A549 (cell line): Measurements from ENCODE around the gene ARMS2.

Experiments used
- BHLHE40 ChIP-seq: IDR thresholded peaks from 2 replicates; pipeline ENCODE4 v1.6.1; 2012; ENCODE audit warnings: low read depth, low read length, inconsistent platforms
- CTCF ChIP-seq: fragments of >200 bp; sonication (Bioruptor Twin); formaldehyde crosslinking; IDR thresholded peaks from 3 replicates; pipeline ENCODE4 v1.5.1; 2016
- JUN ChIP-seq, 2 experiments: fragments of >200 bp; sonication (Bioruptor Twin); formaldehyde crosslinking; IDR thresholded peaks; 2 replicates in 1 of 2; 3 replicates in 1 of 2; pipeline ENCODE4 v1.6.1; 2016 to 2017
- MYC ChIP-seq: IDR thresholded peaks from 2 replicates; pipeline ENCODE4 v1.6.1; 2012; ENCODE audit warnings: mild to moderate bottlenecking, inconsistent platforms, low read length, improper control_type of control experiment, borderline replicate concordance
- POLR2A ChIP-seq: IDR thresholded peaks from 2 replicates; pipeline ENCODE4 v1.6.1; 2012; ENCODE audit warnings: mild to moderate bottlenecking, low read length
- RAD21 ChIP-seq, 2 experiments: fragments of >200 bp in 1 of 2; sonication (Bioruptor Twin) in 1 of 2; formaldehyde crosslinking in 1 of 2; IDR thresholded peaks in 1 of 2; conservative IDR thresholded peaks in 1 of 2; 2 replicates in 1 of 2; 3 replicates in 1 of 2; pipeline ENCODE4 v1.6.1; 2012 to 2018; ENCODE audit warnings: inconsistent platforms in 1 of 2
- REST ChIP-seq: fragments of 200-600 bp; sonication (generic); IDR thresholded peaks from 2 replicates; pipeline ENCODE4 v1.6.1; 2016; ENCODE audit warnings: antibody characterized with exemption, mild to moderate bottlenecking, moderate library complexity
- USF2 ChIP-seq: fragments of 450-650 bp; IDR thresholded peaks from 2 replicates; pipeline ENCODE4 v1.6.1; 2014; ENCODE audit warnings: antibody characterized with exemption

- no peak for TF ChIP-seq RAD21 (conservative IDR thresholded peaks at IDR 0.05 in 1 of 2, IDR thresholded peaks at IDR 0.05 in 1 of 2)
- no peak for TF ChIP-seq CTCF
- TF ChIP-seq POLR2A, result no peak
- TF ChIP-seq USF2, result no peak
- TF ChIP-seq REST, result no peak
- no peak for TF ChIP-seq MYC
- no peak for TF ChIP-seq JUN (IDR thresholded peaks at IDR 0.05)
- TF ChIP-seq BHLHE40, result no peak
Measured at GRCh38 chr10:122476333-122476695, 21.9 kb downstream of the ARMS2 start.
